ENCODE measurements around the gene ITIH1.
"Not testable (repeated sequence)": the region's sequence is repeated elsewhere in the genome, so short reads cannot be mapped to it uniquely, and the experiment has no call there.

Gene ITIH1

DNA sequence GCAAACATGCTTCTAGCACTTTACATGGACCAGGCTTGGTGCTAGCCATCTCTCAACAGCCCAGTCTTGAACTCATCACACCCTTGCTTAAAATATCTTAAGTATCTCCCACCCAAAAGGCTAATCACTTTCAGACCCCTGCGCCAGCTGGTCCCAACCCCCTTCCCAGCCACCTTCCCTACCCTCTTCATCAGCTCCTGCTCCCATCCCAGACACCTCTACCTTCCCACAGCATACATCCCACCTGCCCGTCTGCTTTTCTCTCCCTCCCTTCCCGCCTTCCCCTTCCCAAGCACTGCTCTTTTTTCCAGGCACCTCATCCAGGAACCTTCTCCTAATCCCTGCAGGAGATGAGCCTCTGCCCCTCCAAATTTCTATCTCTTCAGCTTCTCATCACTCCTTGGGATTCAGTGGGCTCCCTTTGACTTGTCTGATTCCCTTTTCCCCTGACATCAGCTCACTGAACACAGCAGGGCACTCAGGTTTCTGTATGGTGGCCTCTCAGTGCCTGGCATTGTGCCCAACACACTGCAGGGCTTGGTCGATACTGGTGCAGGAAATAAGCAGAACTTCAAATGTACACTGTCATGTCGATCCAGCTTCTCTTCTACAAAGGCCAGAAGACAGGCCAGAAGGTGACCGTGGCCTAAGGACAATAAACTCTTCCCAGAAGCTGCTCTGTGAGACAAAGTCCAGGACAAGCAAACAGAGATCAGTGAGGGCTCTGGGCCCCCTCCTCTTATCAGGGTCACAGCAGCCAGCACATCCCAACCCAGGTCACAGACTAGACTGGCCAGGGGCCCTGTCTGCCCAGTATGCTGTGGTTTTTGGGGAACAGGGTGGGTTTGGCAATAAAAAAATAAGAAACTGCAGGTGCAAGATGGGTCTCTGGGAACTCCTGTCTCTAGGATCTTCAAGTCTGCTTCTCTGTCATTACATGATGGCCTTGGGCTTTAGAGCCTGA lies 2.2 kb upstream of the ITIH1 start:
- no peak for DNase-seq (ENCODE audit: low read depth, low spot score)

DNA sequence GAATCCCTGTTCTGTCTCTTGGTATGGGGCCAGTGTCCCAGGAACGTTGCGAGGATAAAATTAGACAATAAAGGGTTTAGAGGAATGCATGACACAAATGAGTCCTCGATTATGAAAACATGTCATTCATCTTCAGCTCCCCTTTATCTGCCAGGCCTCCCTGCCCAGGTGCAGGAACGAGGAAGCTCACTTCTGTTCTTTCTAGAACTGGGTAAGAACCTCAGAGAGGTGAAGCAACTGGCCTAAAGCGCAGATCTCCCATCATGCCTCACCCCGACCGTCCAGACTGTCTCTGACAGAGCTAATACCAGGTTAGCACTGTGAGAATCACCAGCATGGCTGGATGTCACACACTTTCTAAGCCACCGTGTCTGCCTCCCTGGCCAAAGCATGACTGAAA lies 1.5 kb upstream of the ITIH1 start:
- DNase-seq (ENCODE audit: low read depth, low spot score): no peak

DNA sequence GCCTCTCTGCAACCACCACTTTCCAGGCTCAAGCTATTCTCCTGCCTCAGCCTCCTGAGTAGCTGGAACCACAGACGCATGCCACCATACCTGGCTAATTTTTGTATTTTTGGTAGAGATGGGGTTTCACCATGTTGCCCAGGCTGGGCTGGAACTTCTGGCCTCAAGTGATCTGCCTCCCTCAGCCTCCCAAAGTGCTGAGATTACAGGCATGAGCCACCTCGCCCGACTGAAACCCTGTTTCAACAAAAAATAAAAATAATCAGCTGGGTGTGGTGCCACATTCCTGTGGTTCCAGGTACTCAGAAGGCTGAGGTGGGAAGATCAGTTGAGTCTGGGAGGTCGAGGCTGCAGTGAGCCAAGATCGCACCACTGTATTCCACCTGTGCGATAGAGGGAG lies 913 bp upstream of the ITIH1 start:
- DNase-seq (ENCODE audit: low read depth, low spot score): not testable (repeated sequence)

DNA sequence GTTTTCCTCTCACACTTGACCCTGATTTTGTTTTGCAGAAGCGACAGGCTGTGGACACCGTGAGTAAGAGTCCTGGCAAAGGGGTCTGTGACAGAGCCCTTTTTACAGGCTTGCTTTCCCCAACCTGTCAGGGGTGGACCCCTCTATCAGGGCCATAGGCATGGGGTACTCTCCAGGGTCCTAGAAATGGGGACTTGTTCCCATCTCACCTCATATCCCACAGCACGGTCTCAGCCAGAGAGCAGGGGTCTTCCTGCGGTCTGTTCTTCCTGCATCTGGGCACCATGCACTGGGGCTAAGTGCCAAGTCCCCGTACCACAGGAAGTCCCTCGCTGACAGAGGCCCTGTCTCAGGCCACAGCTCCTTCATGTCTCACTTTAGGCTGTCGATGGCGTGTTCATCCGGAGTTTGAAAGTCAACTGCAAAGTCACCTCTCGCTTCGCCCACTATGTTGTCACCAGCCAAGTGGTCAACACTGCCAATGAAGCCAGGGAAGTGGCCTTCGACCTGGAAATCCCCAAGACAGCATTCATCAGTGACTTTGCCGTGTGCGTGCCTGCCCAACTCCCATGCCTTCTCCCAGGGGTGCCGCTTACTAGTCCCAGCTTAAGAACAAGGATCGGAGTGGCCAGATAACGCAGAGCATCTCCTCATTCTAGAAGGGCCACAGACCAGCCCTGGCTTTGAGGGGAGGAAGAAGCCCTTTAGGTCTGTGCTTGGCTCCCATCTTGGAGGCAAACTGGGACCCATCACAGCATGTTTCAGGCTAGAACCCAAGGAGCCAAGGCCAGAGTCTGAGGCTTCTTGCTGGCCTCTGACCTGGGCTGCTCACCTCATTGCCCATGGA lies 783 bp downstream of the ITIH1 start:
- DNase-seq (ENCODE audit: low read depth, low spot score): no peak

DNA sequence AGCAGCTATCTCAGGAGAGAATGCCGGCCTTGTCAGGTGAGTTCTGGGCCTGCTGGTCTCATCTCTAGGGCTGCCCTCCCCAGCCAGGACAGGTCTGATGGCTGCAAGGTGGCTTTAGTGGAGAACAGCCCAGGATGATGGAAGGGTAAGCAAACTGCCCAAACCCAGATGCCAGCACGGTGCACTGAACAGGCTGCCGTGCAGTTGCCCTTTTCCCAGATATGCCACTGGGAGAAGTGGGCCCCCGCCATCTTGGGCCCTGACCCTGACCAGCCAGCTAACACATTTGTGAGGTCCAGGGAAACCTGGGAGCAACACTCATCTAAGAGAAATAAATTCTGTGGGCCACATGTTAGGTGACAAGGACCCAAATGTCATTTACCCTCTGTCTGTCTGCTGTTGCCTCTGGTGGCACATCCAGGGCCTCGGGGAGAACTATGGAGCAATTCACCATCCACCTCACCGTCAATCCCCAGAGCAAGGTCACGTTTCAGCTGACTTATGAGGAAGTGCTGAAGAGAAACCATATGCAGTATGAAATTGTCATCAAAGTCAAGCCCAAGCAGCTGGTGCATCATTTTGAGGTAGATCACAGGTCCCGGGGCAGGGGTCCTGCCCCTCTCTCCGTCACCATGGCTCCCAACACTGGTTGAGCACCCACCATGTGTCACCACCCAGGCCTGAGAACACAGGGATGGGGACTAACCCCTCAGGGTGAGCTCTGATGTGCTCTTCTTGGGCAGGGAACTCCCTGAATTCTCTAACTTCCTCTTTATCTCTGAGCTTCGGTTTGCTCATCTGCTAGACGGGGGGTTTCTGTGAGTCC lies 1.8 kb downstream of the ITIH1 start:
- no peak for DNase-seq (ENCODE audit: low read depth, low spot score)

DNA sequence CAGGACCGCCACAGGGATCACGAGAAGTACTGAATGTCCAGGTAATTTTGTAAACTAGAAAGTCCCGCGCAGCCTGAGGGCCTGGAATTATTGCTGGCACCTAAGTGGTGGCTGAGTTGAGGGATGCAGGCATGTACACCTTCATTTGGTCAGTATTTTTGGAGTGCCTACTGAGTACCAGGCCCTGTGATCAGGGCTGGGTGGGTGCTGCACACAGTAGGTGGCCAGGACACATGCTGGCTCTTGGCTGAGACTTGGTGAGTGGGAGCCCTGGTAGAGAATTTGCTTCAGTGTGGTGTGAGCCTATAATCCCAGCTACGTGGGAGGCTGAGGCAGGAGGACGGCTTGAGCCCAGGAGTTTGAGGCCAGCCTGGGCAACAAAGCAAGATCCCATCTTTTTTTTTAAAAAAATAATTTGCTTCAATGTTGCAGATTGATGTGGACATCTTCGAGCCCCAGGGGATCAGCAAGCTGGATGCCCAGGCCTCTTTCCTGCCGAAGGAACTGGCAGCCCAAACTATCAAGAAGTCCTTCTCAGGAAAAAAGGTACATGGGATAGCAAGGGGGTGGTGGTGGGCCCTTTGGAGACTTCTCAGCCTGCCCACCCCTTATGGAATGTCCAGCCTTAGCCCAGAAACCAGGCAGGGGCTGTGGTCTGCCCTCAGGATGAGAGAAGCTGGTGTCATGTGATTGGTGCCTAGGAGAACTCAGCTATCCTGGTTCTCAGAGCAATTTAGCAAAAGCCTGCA lies 2.6 kb downstream of the ITIH1 start:
- no peak for DNase-seq (ENCODE audit: low read depth, low spot score)

DNA sequence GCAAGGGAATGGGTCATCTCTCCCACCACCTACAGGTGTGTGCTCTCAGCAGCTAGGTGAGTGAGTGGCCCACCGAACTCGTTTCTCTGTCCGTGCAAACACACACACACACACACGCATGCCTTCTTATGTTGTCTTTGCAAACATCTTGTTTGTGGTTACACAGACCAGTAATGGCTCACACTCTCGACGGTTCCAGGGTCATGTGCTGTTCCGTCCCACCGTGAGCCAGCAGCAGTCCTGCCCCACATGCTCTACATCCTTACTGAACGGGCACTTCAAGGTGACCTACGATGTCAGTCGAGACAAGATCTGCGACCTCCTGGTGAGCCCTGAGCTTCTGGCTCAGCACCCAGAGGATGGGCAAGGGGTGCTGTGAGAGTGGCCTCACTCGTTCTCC lies 4.3 kb downstream of the ITIH1 start:
- no peak for DNase-seq (ENCODE audit: low read depth, low spot score)

DNA sequence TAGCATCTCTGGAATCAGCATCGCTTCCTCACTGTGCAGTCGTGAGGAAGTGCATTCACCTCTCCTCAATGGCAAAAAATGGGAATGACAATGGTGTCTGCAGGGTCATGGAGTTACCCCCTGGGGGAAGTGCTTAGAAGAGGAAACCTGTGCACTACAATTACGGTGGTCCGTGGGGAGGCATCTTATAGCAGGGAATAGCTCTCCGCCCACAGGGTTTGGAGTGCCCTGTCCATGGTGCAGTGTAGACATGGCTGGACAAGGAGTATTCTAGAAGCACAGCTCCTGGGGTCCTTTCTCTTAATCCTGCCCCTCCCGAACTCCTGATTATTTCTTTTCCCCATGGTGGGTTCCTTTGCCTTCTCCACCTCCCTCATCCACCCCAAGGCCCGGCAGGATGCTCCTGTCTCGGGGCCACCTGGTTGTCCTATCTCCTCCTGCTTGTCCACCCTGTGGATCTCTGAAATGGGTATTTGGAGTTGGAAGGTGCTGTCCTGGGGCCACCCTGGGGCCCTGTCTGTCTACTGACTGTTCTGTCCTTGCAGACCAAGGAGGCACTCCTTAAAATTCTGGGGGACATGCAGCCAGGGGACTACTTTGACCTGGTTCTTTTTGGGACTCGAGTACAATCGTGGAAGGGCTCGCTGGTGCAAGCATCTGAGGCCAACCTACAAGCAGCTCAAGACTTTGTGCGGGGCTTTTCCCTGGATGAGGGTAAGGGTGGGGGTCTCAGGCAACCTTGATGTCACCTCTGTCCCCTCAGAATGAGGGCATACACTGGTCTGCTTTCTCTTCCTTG lies 5.2 kb downstream of the ITIH1 start:
- DNase-seq (ENCODE audit: low read depth, low spot score): no peak

DNA sequence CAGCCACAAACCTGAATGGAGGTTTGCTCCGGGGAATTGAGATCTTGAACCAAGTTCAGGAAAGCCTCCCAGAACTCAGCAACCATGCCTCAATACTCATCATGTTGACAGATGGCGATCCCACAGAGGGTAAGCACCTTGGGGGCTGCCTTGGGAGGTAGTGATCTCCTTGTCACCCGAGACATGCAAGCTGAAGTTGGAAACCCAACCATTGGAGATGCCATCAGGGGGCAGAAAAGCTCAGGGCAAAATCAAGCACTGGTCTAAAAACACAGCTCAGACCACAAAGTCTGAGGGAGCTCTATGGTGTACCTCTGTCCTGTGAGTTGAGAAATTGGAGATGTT lies 5.8 kb downstream of the ITIH1 start:
- DNase-seq (ENCODE audit: low read depth, low spot score): no peak

DNA sequence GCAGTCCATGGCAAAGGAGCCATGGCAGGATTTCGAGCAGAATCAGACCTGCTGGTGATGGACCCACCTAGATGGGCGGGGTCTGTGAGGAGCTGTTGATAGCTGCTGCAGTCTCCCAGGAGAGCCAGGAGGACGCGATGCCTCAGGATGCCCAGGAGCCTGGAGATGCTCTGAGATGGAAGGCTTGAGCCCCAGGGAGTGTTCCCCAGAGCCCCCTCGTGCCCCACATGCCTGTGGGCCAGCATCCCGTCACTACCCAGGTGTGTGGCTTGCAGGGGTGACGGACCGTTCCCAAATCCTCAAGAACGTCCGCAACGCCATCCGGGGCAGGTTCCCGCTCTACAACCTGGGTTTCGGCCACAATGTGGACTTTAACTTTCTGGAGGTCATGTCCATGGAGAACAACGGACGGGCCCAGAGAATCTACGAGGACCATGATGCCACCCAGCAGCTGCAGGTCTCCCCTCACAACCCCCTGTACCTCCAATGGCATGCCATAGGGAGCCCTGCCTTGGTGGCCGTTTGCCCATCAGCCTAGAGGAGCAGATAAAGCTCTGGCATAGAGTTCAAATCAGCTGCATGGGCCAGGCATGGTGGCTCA lies 6.7 kb downstream of the ITIH1 start:
- no peak for DNase-seq (ENCODE audit: low read depth, low spot score)

DNA sequence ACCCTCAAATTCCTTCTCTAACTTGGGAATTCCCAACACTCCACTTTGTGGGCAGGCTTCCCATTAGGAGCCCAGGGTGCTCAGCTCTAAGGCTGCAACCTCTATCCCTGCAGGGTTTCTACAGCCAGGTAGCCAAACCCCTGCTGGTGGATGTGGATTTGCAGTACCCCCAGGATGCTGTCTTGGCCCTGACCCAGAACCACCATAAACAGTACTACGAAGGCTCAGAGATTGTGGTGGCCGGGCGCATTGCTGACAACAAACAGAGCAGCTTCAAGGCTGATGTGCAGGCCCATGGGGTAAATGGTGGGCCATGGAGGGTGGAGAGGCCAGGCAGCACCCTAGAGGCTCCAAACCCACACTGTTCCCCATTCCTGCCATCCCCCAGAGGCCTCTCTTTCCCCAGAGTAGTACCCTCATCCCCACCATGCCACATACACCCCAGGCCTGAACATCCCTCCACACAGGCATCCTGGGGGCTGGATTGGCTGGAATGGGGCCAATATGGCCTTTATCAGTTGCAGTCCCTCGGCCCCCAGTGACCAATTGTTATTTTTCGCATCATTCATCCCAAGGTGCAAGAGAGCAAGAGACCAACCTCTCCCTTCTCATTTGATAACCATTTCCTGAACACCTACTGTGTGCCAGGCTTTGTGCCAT lies 7.7 kb downstream of the ITIH1 start:
- no peak for DNase-seq (ENCODE audit: low read depth, low spot score)

DNA sequence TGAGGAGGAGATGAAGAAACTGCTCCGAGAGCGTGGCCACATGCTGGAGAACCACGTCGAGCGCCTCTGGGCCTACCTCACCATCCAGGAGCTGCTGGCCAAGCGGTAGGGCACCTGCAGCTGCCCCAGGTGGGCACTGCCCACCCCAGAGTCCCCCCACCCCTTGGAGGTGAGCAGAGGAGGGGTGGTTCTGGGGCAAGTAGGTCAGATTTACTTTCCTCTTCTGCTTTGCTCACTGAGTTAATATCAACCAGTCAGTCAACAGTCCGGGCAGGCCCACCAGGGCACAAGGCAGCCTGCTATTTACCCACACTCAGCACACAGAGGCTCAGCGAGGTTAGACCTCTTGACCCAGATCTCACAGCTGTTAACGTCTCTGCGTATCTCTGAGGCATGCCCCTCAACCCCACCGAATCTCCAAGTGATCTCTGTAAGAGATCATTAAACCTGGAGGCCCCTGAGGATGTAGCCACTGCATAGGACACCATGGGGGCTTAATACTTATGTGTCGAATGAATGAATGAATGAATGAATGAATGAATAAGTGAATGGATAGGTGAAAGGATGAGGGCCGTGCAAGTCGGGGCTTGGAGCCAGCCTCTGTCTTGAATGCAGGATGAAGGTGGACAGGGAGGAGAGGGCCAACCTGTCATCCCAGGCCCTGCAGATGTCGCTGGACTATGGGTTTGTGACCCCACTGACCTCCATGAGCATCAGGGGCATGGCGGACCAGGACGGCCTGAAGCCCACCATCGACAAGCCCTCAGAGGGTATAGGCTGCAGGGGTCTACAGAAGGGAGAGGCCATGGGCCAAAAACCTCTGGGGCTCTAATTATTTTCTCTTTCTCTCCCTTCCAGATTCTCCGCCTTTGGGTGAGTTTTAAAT lies 9.2 kb downstream of the ITIH1 start:
- DNase-seq (ENCODE audit: low read depth, low spot score): no peak

DNA sequence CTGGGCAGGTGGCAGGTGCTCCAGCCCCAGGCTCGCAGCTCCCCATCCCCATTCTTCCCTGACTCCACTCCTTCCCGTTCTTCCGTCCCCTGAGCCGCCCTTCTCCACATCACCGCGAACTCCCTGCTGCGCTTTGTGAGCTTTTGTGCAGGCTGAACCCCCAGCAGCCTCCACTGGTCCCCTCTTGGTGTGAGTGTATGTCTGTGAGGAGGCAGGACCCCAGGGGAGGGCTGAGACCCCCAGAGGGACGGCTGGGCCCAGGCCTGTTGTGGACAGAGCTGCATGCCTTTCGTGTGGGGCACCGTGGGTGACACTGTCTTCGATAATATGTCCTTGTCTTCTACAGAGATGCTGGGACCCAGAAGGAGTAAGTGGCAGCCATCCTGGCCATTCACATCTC lies 9.8 kb downstream of the ITIH1 start:
- DNase-seq (ENCODE audit: low read depth, low spot score): no peak

DNA sequence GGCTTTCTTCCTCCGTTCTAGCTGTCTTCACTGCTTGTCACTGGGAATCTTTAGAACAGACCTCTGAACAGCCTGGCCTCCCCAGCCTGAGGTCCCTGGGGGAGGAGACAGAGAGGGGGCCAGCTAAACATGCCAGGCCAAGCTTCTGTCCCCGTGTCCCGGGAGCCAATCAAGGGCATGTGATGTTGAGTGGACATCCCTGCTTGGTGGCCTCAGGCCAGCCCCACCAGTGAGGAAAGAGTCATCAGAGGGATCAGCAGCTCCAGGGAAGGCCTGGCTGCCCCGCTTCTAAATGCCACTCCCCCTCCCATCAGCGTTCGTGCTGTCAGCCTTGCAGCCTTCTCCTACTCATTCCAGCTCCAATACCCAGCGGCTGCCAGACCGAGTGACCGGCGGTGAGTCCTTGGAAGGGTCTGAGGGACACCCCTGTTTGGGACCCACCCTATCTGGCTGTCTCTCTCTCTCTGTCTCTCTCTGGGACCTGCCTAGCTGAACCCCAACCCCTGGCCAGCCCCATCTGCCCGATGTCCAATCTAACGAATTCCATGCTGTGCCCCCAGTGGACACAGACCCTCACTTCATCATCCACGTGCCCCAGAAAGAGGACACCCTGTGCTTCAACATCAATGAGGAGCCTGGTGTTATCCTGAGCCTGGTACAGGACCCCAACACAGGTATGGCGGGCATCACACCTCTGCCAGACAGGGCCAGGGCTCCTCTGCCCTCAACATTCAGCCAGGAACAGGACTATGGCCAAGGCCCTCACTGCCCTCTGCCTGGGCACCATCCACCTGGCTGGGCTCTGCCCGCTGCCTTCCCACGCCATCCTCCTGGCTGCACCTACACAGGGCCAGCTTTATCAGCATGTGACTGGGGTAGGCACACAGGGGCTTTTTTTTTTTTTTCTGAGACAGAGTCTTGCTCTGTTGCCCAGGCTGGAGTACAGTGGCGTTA lies 10.6 kb downstream of the ITIH1 start:
- no peak for DNase-seq (ENCODE audit: low read depth, low spot score)

DNA sequence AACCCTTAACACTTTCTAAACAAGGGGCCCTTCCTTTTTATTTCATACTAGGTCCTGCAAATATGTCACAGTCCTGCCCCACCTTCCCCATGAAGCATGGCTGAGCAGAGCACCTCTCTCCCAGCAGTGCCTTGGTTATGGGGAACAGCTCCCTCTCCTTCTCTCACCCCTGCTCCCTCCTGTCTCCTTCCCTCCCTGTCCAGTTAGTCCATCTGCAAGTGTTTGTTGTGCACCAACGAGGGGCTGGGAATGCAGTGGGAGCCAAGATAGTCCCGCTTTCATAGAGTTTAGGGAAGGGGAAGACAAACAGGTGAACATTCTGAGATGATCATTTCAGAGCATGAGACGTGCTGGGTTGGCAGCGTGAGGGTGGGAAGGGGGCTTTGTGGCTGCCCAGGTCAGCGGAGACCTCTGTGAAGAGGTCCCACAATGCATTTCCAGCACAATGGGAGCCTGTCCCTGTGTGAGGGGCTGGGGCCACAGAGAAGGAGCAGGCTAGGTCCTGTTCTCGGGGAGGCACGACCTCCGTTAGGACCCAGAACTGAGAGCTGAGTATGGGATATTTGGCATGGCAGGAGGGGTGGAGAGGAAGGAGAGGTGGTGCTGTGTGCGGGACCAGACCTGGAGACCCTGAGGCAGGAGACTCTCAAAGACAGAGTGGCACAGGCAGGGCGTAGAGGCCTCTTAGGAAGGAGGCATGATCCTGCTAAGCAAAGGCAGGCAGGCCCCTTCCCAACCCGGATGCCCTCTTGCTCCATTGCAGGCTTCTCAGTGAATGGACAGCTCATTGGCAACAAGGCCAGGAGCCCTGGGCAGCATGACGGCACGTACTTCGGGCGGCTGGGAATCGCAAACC lies 11.7 kb downstream of the ITIH1 start:
- no peak for DNase-seq (ENCODE audit: low read depth, low spot score)

DNA sequence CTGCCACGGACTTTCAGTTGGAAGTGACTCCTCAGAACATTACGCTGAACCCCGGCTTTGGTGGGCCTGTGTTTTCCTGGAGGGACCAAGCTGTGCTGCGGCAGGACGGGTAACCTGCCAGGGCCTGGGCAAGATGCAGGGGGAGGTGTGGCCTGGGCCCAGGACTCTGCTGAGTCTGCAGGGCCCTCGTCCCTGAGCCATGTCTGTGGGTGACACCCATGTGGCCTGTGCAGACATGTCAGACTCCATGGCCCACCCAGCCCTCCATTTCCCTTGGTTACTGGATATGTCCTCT lies 12.3 kb downstream of the ITIH1 start:
- no peak for DNase-seq (ENCODE audit: low read depth, low spot score)

DNA sequence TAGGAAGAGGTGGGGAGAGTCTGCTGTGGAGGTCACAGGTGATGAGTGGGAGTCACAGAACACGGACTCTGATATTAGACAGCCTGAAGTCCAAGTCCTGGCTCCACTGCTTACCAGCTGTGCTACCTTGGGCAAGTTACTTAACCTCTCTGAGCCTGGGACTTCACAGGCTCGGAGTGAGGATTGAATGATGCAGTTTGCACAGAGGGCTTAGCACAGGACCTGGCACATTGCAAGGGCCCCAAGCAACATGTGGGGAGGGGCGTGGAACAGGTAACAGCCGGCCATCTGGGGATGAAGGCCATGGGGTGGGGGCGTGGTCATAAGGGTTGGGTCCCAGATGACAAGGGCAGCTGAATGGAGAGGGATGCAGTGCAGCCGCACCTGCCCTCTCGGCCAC lies 12.9 kb downstream of the ITIH1 start:
- no peak for DNase-seq (ENCODE audit: low read depth, low spot score)

Measured in iPS DF 19.7 (cell line).